Heart right ventricle (tissue), 16 donors: ENCODE data around the gene ZNRF4. TPM values are rescaled to one million over a fixed set of nuclear protein-coding genes. Genes with fewer than 3 reads are reported as not detected.
A peak's percentile ranks its signal among the peaks of the same experiment; 100 is the strongest.

Experiments
- ATAC-seq, 8 donors: fragments of 200-7000 bp; cut with Tn5 transposase; one replicate each; pipeline ENCODE4 v1.9.1; 2020; ENCODE audit warnings: mild to moderate bottlenecking in 8 of 8, moderate library complexity in 8 of 8, moderate number of reproducible peaks in 1 of 8
- DNase-seq, 2 donors: peaks; one replicate each; pipeline ENCODE4 v3.0.0-alpha.2; 2020
- H3K27ac ChIP-seq, 10 donors: fragments of 200-600 bp; sonication (generic) in 2 of 10; one replicate each; pipeline versions ENCODE4 v1.5.0 to v1.8.0; 2020 to 2022; ENCODE audit warnings: mild to moderate bottlenecking in 3 of 10
- H3K27me3 ChIP-seq, 7 donors: fragments of 200-600 bp; one replicate each; pipeline ENCODE4 v1.8.0; 2021 to 2022; ENCODE audit warnings: mild to moderate bottlenecking in 2 of 7
- H3K36me3 ChIP-seq, 9 donors: fragments of 200-600 bp; sonication (generic) in 1 of 9; one replicate each; pipeline versions ENCODE4 v1.5.0 to v1.8.0; 2020 to 2022; ENCODE audit warnings: mild to moderate bottlenecking in 2 of 9
- H3K4me1 ChIP-seq, 9 donors: fragments of 200-600 bp; sonication (generic) in 1 of 9; one replicate each; pipeline versions ENCODE4 v1.5.0 to v1.8.0; 2020 to 2022; ENCODE audit warnings: mild to moderate bottlenecking in 4 of 9
- H3K4me3 ChIP-seq, 10 donors: fragments of 200-600 bp; sonication (generic) in 2 of 10; one replicate each; pipeline versions ENCODE4 v1.5.0 to v1.8.0; 2020 to 2022; ENCODE audit warnings: mild to moderate bottlenecking in 7 of 10, moderate library complexity in 2 of 10
- H3K9me3 ChIP-seq, 11 donors: fragments of 200-600 bp in 10 of 11; sonication (generic) in 2 of 11; one replicate each; pipeline versions ENCODE4 v1.5.0 to v1.8.0; 2013 to 2022; ENCODE audit warnings: mild to moderate bottlenecking in 2 of 11, control low read depth in 1 of 11, moderate library complexity in 1 of 11
- WGBS, 2 donors: extraction: QIAGEN DNeasy Blood & Tissue Kit; methylation state at CpG; one replicate each; pipeline ENCODE4 v1.1.7; 2013; ENCODE audit warnings: inconsistent platforms in 1 of 2; 5-methylcytosine and 5-hydroxymethylcytosine counted together
- intact Hi-C, 10 donors: fragments of 100-400 bp; cut with DNase I; formaldehyde crosslinking; loops; one replicate each; pipeline versions ENCODE4 v1.11.1 to v1.14.2; 2022
- polyA plus RNA-seq, 2 donors: library from polyadenylated mRNA; stranded (reverse); fragments of 200-250 nt; gene quantifications; one replicate each; pipeline ENCODE4 v1.2.3, GENCODE V29; 2013
- total RNA-seq, 10 donors: library from RNA; stranded (reverse); fragmentation: NEBNext Ultra II Directional in 3 of 10; extraction: Animal tissue kit (Norgen Biotek cat#: 25700) in 3 of 10; gene quantifications; one replicate each; pipeline versions ENCODE4 v1.2.1 to v1.2.4, GENCODE V29; 2021 to 2023
- TF ChIP-seq, protein P1 (sequence below), 9 donors: fragments of 200-600 bp; sonication (generic) in 2 of 9; IDR thresholded peaks; one replicate each; pipeline versions ENCODE4 v1.5.0 to v1.8.0; 2021 to 2022; ENCODE audit warnings: antibody characterized with exemption in 9 of 9, mild to moderate bottlenecking in 5 of 9, moderate library complexity in 1 of 9
- donor health status: Arrhythmogenic right ventricular cardiomyopathy.
- donor health status: ischemic (EF 13 %, LVEDD 7.1; RV severe dilation, severe dysfunction).
- donor health status: healthy with polysubstance abuse.
- donor health status: DM: no; HTN: yes; CAD: no.
- donor health status: DM: no; HTN: no; CAD: no.
- donor health status: ischemic (EF 25% LVEDD 6.9; RV normal size, moderate dysfunction).
- donor health status: ischemic (EF 25% LVEDD 5.7; RV mildly dilated, moderate dysfunction).
- donor health status: healthy.
- donor health status: DM: yes; HTN: yes; CAD: no.
- donor health status: Ischemic cardiomyopathy.
- donor health status: ischemic (EF 35%, LVEDD 5.7; RV mildly dilated, moderate dysfunction).
- donor health status: nonischemic (EF 11% LVEDD 7.7; RV severe dilation, severe dysfunction).
- donor health status: DM: yes; HTN: yes; CAD: no.
- donor health status: PGD.
- donor health status: ischemic (EF 29% LVEDD 5.4; RV normal size, mild dysfunction).
- donor health status: nonischemic (EF 23%, LVEDD 6.1; RV moderate dilation, normal function).

ZNRF4 gene
- total and polyA plus RNA-seq, 12 donors: not detected

DNA sequence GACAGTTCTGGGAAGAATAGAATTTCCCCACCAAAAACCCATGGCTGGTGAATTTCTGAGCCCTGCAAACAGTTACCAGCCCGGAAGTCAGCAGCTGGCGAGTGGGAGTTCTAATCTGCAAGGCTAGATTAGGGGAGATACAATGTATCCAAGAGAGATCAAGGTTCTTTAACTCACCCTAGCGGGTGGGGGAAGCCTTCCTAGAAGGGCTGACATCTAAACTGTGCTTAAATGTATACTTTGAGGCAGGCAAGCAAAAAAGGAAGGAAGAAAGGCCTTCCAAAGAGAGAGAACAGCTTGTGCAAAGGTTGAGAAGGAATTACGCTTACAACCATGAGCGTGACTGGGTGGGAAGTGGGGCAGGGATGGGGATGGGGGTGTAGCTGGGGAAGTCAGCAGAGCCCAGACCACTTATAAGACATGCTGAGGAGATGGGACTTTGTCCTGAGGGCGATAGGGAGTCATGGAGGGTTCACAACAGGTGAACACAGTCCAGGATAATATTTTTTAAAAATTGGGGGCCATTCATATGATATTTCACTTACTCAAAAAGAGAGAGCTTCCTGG lies 20.8 kb upstream of the ZNRF4 start:
- DNase-seq (no peak), ATAC-seq (no peak)
- Histone ChIP-seq H3K27ac (no peak overlapping the region), H3K4me1 (no peaks in the 10 kb centered on the region), H3K9me3 (no peaks in the 10 kb centered on the region), H3K4me3 (no peak overlapping the region), H3K36me3 (no peaks in the 10 kb centered on the region), H3K27me3 (peaks cover 0 to 55% (median 44%) of the 10 kb centered on the region in 7 donors)
- 40 to 44% methylated on average over 6 of the region's 6 CpGs for WGBS, 2 donors
- intact Hi-C loops: no loop called here
- TF ChIP-seq, protein P1, sequence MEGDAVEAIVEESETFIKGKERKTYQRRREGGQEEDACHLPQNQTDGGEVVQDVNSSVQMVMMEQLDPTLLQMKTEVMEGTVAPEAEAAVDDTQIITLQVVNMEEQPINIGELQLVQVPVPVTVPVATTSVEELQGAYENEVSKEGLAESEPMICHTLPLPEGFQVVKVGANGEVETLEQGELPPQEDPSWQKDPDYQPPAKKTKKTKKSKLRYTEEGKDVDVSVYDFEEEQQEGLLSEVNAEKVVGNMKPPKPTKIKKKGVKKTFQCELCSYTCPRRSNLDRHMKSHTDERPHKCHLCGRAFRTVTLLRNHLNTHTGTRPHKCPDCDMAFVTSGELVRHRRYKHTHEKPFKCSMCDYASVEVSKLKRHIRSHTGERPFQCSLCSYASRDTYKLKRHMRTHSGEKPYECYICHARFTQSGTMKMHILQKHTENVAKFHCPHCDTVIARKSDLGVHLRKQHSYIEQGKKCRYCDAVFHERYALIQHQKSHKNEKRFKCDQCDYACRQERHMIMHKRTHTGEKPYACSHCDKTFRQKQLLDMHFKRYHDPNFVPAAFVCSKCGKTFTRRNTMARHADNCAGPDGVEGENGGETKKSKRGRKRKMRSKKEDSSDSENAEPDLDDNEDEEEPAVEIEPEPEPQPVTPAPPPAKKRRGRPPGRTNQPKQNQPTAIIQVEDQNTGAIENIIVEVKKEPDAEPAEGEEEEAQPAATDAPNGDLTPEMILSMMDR (IDR thresholded peaks at IDR 0.05): no peak

DNA sequence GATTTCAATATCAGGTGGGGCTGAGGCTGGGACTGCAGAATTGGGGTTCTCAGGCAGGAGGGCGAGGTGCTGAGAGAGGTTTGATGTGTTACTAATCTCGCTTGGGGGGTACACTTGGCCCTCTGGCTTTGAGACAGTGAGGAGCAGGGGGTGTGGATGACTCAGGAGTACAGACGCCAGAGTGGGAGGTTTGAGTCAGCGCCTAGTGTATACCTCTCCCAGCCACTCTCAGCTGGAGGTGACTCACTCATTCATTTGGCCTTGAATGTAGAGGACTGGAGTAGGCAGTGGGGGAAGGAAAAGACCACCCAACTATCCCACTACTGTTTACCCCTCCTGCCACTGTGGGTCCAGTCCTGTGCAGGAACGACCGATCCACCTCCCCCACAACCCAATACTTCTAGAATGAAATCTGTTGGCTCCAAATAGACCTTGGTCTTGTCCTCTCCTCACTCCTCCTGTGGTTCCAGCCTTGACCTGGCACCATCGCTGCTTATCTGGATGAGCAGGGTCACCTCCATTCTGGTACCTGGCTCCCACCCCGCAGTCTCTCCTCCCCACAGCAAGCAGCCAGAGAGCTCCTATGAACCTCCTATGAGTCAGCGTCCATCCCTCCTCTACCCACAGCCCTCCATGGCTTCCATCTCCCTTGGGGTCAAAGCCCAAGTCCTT lies 20.1 kb upstream of the ZNRF4 start:
- TF ChIP-seq, protein P1 (IDR thresholded peaks at IDR 0.05): no peak
- no peak for ATAC-seq
- Histone ChIP-seq H3K9me3 (no peaks in the 10 kb centered on the region), H3K4me1 (no peaks in the 10 kb centered on the region), H3K27me3 (peaks cover 0 to 59% (median 45%) of the 10 kb centered on the region in 7 donors), H3K27ac (no peak overlapping the region), H3K4me3 (no peak overlapping the region), H3K36me3 (no peaks in the 10 kb centered on the region)
- 71 to 78% methylated on average over 9 of the region's 9 CpGs for WGBS, 2 donors
- no peak for DNase-seq
- intact Hi-C loops: no loop called here

DNA sequence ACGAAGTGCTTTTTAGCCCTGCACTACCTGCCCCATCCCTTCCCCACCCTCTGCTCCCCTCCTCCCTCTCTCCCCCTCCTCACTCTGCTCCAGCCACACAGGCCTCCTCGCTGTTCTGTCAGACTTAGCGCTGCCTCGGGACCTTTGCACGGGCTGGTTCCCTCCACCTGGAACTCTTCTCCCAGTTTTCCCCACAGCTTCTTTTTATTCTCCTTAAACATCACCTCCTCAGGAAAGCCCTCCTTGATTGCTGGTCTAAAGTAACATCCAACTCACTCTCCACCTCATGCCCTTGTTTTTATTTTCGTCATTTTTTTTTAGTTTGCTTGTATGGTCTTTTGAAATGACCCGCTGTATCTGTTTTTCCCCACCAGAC lies 19.6 kb upstream of the ZNRF4 start:
- H3K27me3 ChIP-seq: peaks cover 0 to 59% (median 45%) of the 10 kb centered on the region in 7 donors
- no peaks in the 10 kb centered on the region for H3K4me1 ChIP-seq
- no peak overlapping the region for H3K4me3 ChIP-seq
- no peak for DNase-seq
- intact Hi-C loops: no loop called here
- no peaks in the 10 kb centered on the region for H3K9me3 ChIP-seq
- no peaks in the 10 kb centered on the region for H3K36me3 ChIP-seq
- 73 to 76% methylated on average over 7 of the region's 7 CpGs for WGBS, 2 donors
- H3K27ac ChIP-seq: no peak overlapping the region
- no peak for ATAC-seq
- TF ChIP-seq, protein P1 (IDR thresholded peaks at IDR 0.05): no peak

DNA sequence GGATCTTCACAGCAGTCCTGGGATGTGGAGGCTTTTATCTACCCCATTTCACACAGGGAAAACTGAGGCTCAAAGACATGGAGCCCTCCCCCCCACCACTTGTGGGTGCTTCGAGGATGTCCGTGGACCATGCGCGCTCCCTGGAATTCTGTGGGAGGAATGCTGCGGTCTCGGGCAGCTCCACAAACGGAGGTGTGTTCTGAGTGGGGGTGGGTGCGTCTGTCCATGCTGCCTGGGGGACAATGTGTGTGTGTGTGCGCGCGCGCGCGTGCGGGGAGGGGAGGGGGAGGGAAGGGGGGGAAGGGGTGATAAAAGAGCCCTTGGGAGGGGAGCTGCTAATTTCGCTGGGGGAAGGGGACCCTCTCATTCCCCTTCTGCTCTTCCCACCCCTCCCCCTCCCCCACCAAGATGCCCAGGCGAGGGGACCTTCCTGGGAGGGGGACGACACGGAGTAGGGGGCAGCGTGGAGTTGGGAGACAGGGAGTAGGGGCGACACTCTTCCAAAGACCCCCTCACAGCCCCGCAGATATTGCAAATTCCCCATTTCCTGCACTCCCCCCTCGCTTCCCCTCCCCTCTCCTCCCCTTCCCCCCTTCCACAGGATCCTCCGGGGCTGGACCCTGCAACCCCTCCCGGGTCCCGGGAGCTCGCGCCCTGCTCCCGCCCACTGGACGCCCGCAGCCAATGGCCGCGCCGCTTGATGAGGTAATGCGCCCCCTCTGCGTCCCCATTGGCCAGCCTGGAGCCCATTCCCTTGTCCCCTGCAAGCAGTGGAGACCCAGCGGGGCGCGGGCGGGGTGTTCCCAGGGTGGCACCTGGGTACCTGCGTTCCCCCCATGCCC lies 18.9 kb upstream of the ZNRF4 start:
- DNase-seq (no peak), ATAC-seq (peak in 2 of 8 donors; percentile 45 to 50)
- intact Hi-C loops: no loop called here
- Histone ChIP-seq H3K27ac (no peak overlapping the region), H3K27me3 (peaks cover 0 to 56% (median 44%) of the 10 kb centered on the region in 7 donors), H3K4me1 (no peaks in the 10 kb centered on the region), H3K9me3 (no peaks in the 10 kb centered on the region), H3K4me3 (no peak overlapping the region), H3K36me3 (no peaks in the 10 kb centered on the region)
- WGBS, 2 donors: 2 to 3% methylated on average over 25 to 40 of the region's 41 CpGs
- TF ChIP-seq, protein P1 (IDR thresholded peaks at IDR 0.05): no peak
